IPS DF 6.9 (cell line): Measurements from ENCODE around the gene PCED1B.

ENCODE experiments used
- DNase-seq: peaks from one replicate; pipeline ENCODE4 v3.0.0-alpha.2; 2013; ENCODE audit warnings: low read depth, low spot score
- H3K27ac ChIP-seq: one replicate; pipeline ENCODE4 v1.5.1; 2013; ENCODE audit warnings: low read length, control low read depth
- H3K27me3 ChIP-seq: 2 replicates; pipeline ENCODE4 v1.6.1; 2013; ENCODE audit warnings: mild to moderate bottlenecking, low read length; ENCODE audit not compliant: control insufficient read depth, insufficient read depth
- H3K36me3 ChIP-seq: 2 replicates; pipeline ENCODE4 v1.6.1; 2013; ENCODE audit warnings: low read length; ENCODE audit not compliant: control insufficient read depth, insufficient read depth
- H3K4me1 ChIP-seq: 2 replicates; pipeline ENCODE4 v1.6.1; 2013; ENCODE audit warnings: low read length; ENCODE audit not compliant: control insufficient read depth, insufficient read depth
- H3K4me3 ChIP-seq: 2 replicates; pipeline ENCODE4 v1.5.1; 2013; ENCODE audit warnings: mild to moderate bottlenecking, low read length
- H3K9me3 ChIP-seq: 2 replicates; pipeline ENCODE4 v1.6.1; 2013; ENCODE audit warnings: low read length, inconsistent platforms; ENCODE audit not compliant: control insufficient read depth, insufficient read depth
- WGBS: extraction: QIAGEN DNeasy Blood & Tissue Kit; methylation state at CpG from one replicate; pipeline ENCODE4 v1.1.7; 2013; ENCODE audit warnings: mixed read lengths, missing lambda C conversion rate; ENCODE audit not compliant: insufficient read length, insufficient coverage; 5-methylcytosine and 5-hydroxymethylcytosine counted together

The PCED1B gene

GRCh38 chr12:47249719-47250357 is 170.4 kb downstream of the PCED1B start:
- no peaks in the 10 kb centered on the region for H3K36me3 ChIP-seq

GRCh38 chr12:47251919-47252318 is 172.5 kb downstream of the PCED1B start:
- 0 out of 2 replicates have a peak, but pooled peaks cover 3% of the 10 kb centered on the region for H3K4me1 ChIP-seq
- H3K9me3 ChIP-seq: no peaks in the 10 kb centered on the region
- no peak for DNase-seq
- H3K27ac ChIP-seq: no peak overlapping the region
- no peaks in the 10 kb centered on the region for H3K36me3 ChIP-seq
- no peaks in the 10 kb centered on the region for H3K27me3 ChIP-seq
- no CpG with 5 or more reads among the region's 3 CpGs for WGBS
- no peak overlapping the region for H3K4me3 ChIP-seq

More at GRCh38 chr12:47249719-47250357, 170.4 kb downstream of the PCED1B start:
- Histone ChIP-seq H3K27ac (no peak overlapping the region), H3K9me3 (no peaks in the 10 kb centered on the region), H3K4me1 (0 out of 2 replicates have a peak, but pooled peaks cover 3% of the 10 kb centered on the region), H3K27me3 (no peaks in the 10 kb centered on the region), H3K4me3 (no peak overlapping the region)
- no peak for DNase-seq
- WGBS: no CpG with 5 or more reads among the region's 7 CpGs

- no CpG with 5 or more reads among the region's 4 CpGs for WGBS
- no peaks in the 10 kb centered on the region for H3K4me1 ChIP-seq
- H3K4me3 ChIP-seq: no peak overlapping the region
- no peaks in the 10 kb centered on the region for H3K36me3 ChIP-seq
- H3K9me3 ChIP-seq: no peaks in the 10 kb centered on the region
- H3K27ac ChIP-seq: no peak overlapping the region
- DNase-seq: no peak
- H3K27me3 ChIP-seq: no peaks in the 10 kb centered on the region
Observed at GRCh38 chr12:47264951-47265350, 185.5 kb downstream of the PCED1B start.

GRCh38 chr12:47265391-47265790 is 186.0 kb downstream of the PCED1B start:
- Histone ChIP-seq H3K27ac (no peak overlapping the region), H3K9me3 (no peaks in the 10 kb centered on the region), H3K4me1 (no peaks in the 10 kb centered on the region), H3K36me3 (no peaks in the 10 kb centered on the region), H3K4me3 (no peak overlapping the region), H3K27me3 (no peaks in the 10 kb centered on the region)
- no peak for DNase-seq
- WGBS: no CpG with 5 or more reads among the region's 4 CpGs

- H3K27me3 ChIP-seq: no peaks in the 10 kb centered on the region
- no peaks in the 10 kb centered on the region for H3K36me3 ChIP-seq
- no CpG with 5 or more reads among the region's 4 CpGs for WGBS
- no peaks in the 10 kb centered on the region for H3K9me3 ChIP-seq
- no peak overlapping the region for H3K27ac ChIP-seq
- no peak for DNase-seq
- H3K4me3 ChIP-seq: no peak overlapping the region
- H3K4me1 ChIP-seq: no peaks in the 10 kb centered on the region
Observed at GRCh38 chr12:47267571-47267970, 188.2 kb downstream of the PCED1B start.

- Histone ChIP-seq H3K4me1 (no peaks in the 10 kb centered on the region), H3K36me3 (no peaks in the 10 kb centered on the region), H3K27me3 (no peaks in the 10 kb centered on the region), H3K4me3 (no peak overlapping the region), H3K27ac (no peak overlapping the region), H3K9me3 (no peaks in the 10 kb centered on the region)
- no CpG with 5 or more reads among the region's 13 CpGs for WGBS
- DNase-seq: no peak
Observed at GRCh38 chr12:47268501-47269454, 189.4 kb downstream of the PCED1B start.

- H3K4me1 ChIP-seq: no peaks in the 10 kb centered on the region
- WGBS: no CpG with 5 or more reads among the region's 1 CpG
- H3K36me3 ChIP-seq: no peaks in the 10 kb centered on the region
- H3K4me3 ChIP-seq: no peak overlapping the region
- H3K9me3 ChIP-seq: no peaks in the 10 kb centered on the region
- no peak overlapping the region for H3K27ac ChIP-seq
- H3K27me3 ChIP-seq: no peaks in the 10 kb centered on the region
- no peak for DNase-seq
Observed at GRCh38 chr12:47269916-47270315, 190.5 kb downstream of the PCED1B start.

GRCh38 chr12:47270782-47271664 is 191.6 kb downstream of the PCED1B start:
- H3K9me3 ChIP-seq: no peaks in the 10 kb centered on the region

GRCh38 chr12:47271800-47272239 is 192.4 kb downstream of the PCED1B start:
- no peaks in the 10 kb centered on the region for H3K9me3 ChIP-seq
- H3K4me3 ChIP-seq: no peak overlapping the region
- H3K4me1 ChIP-seq: no peaks in the 10 kb centered on the region
- WGBS: no CpG with 5 or more reads among the region's 2 CpGs
- no peaks in the 10 kb centered on the region for H3K27me3 ChIP-seq
- no peak overlapping the region for H3K27ac ChIP-seq
- H3K36me3 ChIP-seq: no peaks in the 10 kb centered on the region
- DNase-seq: no peak

More at GRCh38 chr12:47270782-47271664, 191.6 kb downstream of the PCED1B start:
- H3K36me3 ChIP-seq: no peaks in the 10 kb centered on the region
- H3K4me3 ChIP-seq: no peak overlapping the region
- WGBS: no CpG with 5 or more reads among the region's 4 CpGs
- DNase-seq: no peak
- H3K4me1 ChIP-seq: no peaks in the 10 kb centered on the region
- H3K27me3 ChIP-seq: no peaks in the 10 kb centered on the region
- H3K27ac ChIP-seq: no peak overlapping the region
